ENCODE measurements around the gene PDE7B. TPM values are rescaled to one million over a fixed set of nuclear protein-coding genes. Genes with fewer than 3 reads are reported as not detected.

PDE7B gene
- total RNA-seq, 2 experiments from 2014 or later, result not detected

- Histone ChIP-seq H3K4me2 (ENCODE audit: low read length) (no peak overlapping the region), H3K36me3 (ENCODE audit: insufficient read depth, low read length) (no peaks in the 10 kb centered on the region), H4K20me1 (ENCODE audit: insufficient read depth, low read length) (no peaks in the 10 kb centered on the region), H3K27ac (ENCODE audit: low read depth, low read length, poor library complexity, severe bottlenecking) (no peak overlapping the region), H2AFZ (ENCODE audit: low read length) (no peak overlapping the region), H3K4me1 (ENCODE audit: insufficient read depth, low read length, poor library complexity, severe bottlenecking) (no peaks in the 10 kb centered on the region), H3K4me3 (ENCODE audit: low read depth, low read length, poor library complexity, severe bottlenecking) (no peak overlapping the region), H3K9me2 (ENCODE audit: insufficient read depth, low read length) (no peaks in the 10 kb centered on the region), H3K9me3 (ENCODE audit: low read length) (no peaks in the 10 kb centered on the region), H3K79me2 (ENCODE audit: insufficient read depth, low read depth, low read length) (no peaks in the 10 kb centered on the region)
- TF ChIP-seq EZH2phosphoT487 (IDR thresholded peaks at IDR 0.05; ENCODE audit: borderline replicate concordance, low read depth, low read length) (no peak), CTCF (conservative IDR thresholded peaks at IDR 0.05; ENCODE audit: low read length) (no peak)
- POLR2A ChIA-PET, result interaction anchor here (1.1 kb wide), 1 partner anchor 19 kb away, joined by 4 read pairs; no protein-coding TSS in a partner anchor
- intact Hi-C loops (cut with micrococcal nuclease; ENCODE audit: unreplicated experiment), result no loop called here
- no peak for DNase-seq (ENCODE audit: low spot score)
- CTCF ChIA-PET (ENCODE audit: unreplicated experiment), result no interaction called here
- BruUV-seq (replicated peaks), result no TSS peak
Measured at GRCh38 chr6:136212608-136213007, 361.1 kb downstream of the PDE7B start.

- Histone ChIP-seq H3K36me3 (ENCODE audit: insufficient read depth, low read length) (no peaks in the 10 kb centered on the region), H3K79me2 (ENCODE audit: insufficient read depth, low read depth, low read length) (no peaks in the 10 kb centered on the region), H3K9me2 (ENCODE audit: insufficient read depth, low read length) (no peaks in the 10 kb centered on the region), H3K9me3 (ENCODE audit: low read length) (no peaks in the 10 kb centered on the region), H3K4me2 (ENCODE audit: low read length) (no peak overlapping the region), H3K27ac (ENCODE audit: low read depth, low read length, poor library complexity, severe bottlenecking) (no peak overlapping the region), H3K4me3 (ENCODE audit: low read depth, low read length, poor library complexity, severe bottlenecking) (no peak overlapping the region), H3K4me1 (ENCODE audit: insufficient read depth, low read length, poor library complexity, severe bottlenecking) (no peaks in the 10 kb centered on the region), H4K20me1 (ENCODE audit: insufficient read depth, low read length) (no peaks in the 10 kb centered on the region), H2AFZ (ENCODE audit: low read length) (no peak overlapping the region)
- intact Hi-C loops (cut with micrococcal nuclease; ENCODE audit: unreplicated experiment), result no loop called here
- ChIA-PET CTCF (ENCODE audit: unreplicated experiment) (no interaction called here), POLR2A (interaction anchor here (1.1 kb wide), 1 partner anchor 19 kb away, joined by 4 read pairs; no protein-coding TSS in a partner anchor)
- no TSS peak for BruUV-seq (replicated peaks)
- TF ChIP-seq EZH2phosphoT487 (IDR thresholded peaks at IDR 0.05; ENCODE audit: borderline replicate concordance, low read depth, low read length) (no peak), CTCF (conservative IDR thresholded peaks at IDR 0.05; ENCODE audit: low read length) (no peak)
- DNase-seq (ENCODE audit: low spot score), result no peak
Measured at GRCh38 chr6:136213012-136213539, 361.6 kb downstream of the PDE7B start.

- DNase-seq (ENCODE audit: low spot score), result no peak
- H4K20me1 ChIP-seq (ENCODE audit: insufficient read depth, low read length), result no peaks in the 10 kb centered on the region
- no TSS peak for BruUV-seq (replicated peaks)
- H3K4me2 ChIP-seq (ENCODE audit: low read length), result no peak overlapping the region
- H3K27ac ChIP-seq (ENCODE audit: low read depth, low read length, poor library complexity, severe bottlenecking), result no peak overlapping the region
- H3K79me2 ChIP-seq (ENCODE audit: insufficient read depth, low read depth, low read length), result no peaks in the 10 kb centered on the region
- no peaks in the 10 kb centered on the region for H3K36me3 ChIP-seq (ENCODE audit: insufficient read depth, low read length)
- no peak for TF ChIP-seq CTCF (conservative IDR thresholded peaks at IDR 0.05; ENCODE audit: low read length)
- TF ChIP-seq EZH2phosphoT487 (IDR thresholded peaks at IDR 0.05; ENCODE audit: borderline replicate concordance, low read depth, low read length), result no peak
- no peak overlapping the region for H3K4me3 ChIP-seq (ENCODE audit: low read depth, low read length, poor library complexity, severe bottlenecking)
- POLR2A ChIA-PET, result interaction anchor here (0.5 kb wide), 1 partner anchor 16 kb away, joined by 3 read pairs; no protein-coding TSS in a partner anchor
- H3K9me3 ChIP-seq (ENCODE audit: low read length), result no peaks in the 10 kb centered on the region
- no peak overlapping the region for H2AFZ ChIP-seq (ENCODE audit: low read length)
- CTCF ChIA-PET (ENCODE audit: unreplicated experiment), result no interaction called here
- no peaks in the 10 kb centered on the region for H3K9me2 ChIP-seq (ENCODE audit: insufficient read depth, low read length)
- no peaks in the 10 kb centered on the region for H3K4me1 ChIP-seq (ENCODE audit: insufficient read depth, low read length, poor library complexity, severe bottlenecking)
- intact Hi-C loops (cut with micrococcal nuclease; ENCODE audit: unreplicated experiment), result no loop called here
Measured at GRCh38 chr6:136213853-136214252, 362.4 kb downstream of the PDE7B start.

Data from OCI-LY7 (cell line).